Hematopoietic multipotent progenitor cell treated with erythropoietin and hydrocortisone succinate and interleukin-3 and kit ligand, for 4 days (in vitro differentiated cells): ENCODE data around the gene UBR3.
"Not testable (repeated sequence)": the region's sequence is repeated elsewhere in the genome, so short reads cannot be mapped to it uniquely, and the experiment has no call there.

Experiments used
- DNase-seq: peaks from one replicate; pipeline ENCODE4 v3.0.0-alpha.2; 2015

UBR3 gene

DNA sequence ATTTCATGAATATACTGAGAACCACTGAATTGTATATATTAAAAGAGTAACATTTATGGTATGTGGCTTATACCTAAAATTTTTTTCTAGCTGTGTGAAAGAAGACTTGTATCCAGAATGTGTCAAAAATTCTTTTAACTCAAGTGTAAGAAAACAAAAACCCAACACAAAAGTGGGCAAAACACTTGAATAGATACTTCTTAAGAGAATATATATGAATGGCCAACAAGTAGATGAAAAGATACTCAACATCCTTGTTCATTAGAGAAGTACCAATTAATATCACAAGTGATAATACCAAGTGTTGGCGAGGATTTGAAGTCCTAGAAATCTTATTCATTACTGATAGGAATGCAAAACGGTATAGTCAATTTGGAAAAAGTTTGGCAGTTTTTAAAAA lies 243.5 kb downstream of the UBR3 start:
- DNase-seq, result no peak

DNA sequence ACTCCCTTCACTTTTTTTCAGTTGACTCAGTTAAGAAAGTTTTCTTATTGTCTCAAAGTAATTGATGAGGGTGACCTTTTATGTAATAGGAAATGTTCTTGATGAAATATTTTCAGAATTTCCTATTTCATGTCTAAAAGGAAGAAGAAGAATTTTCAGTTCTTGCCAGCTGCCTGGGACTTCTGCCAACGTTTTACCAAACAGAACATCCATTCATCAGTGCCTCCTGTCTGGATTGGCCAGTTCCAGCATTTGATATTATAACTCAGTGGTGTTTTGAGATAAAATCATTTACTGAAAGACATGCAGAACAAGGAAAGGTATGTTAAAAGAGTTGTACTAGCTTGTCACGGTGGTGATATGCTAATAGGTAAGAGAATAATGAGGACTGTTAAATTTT lies 246.0 kb downstream of the UBR3 start:
- peak; percentile 28 for DNase-seq

DNA sequence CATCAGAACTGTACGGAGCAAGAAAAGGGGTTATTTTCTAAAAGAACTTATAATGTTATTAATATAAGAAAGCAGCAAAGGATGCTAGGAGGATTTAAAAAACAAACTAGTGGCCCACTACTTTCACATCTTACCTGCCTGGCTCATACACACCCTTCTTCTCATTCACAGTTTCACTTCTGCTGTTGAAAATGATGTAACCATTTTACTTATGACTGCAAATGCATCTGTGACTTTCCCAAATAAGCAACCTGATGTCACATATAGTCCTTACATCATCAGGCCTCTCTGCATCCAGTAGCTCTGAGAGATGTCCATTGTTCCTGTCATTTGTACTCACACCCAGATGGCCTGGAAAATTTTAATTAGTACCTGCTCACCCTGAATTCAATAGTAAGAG lies 248.9 kb downstream of the UBR3 start:
- DNase-seq, result no peak

DNA sequence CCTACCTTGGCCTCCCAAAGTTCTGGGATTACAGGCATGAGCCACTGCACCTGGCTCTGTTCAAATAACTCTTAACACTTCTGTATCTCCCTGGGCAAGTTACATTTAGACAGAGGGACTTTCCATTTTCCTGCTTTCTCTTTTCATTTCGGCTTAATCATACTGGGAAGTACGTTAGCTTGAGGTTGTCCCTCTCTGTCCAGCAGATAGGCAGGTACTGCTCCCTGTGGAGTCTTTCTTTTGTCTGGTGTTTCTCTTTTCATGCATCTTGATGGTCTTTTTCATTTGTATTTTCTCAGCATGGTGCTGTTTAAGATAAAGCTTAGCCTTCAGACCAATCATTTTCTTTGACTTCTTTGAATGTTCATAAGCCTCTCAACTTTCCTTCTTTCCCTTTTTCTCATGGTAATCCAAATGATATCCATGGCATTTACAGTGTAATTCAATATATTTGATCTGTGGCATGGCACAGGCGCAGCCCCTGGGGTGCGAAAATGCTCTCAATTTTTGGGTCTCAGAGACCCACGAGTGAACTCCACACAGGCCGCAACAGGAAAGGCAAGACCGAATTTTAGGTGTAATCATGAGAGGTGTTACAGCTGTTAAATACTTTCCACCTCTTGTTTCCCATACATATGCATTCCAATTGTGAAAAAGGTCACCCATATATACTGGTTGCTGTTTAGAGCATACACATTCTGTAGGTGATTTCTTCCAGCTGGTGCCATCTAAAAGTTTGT lies 250.7 kb downstream of the UBR3 start:
- no peak for DNase-seq

DNA sequence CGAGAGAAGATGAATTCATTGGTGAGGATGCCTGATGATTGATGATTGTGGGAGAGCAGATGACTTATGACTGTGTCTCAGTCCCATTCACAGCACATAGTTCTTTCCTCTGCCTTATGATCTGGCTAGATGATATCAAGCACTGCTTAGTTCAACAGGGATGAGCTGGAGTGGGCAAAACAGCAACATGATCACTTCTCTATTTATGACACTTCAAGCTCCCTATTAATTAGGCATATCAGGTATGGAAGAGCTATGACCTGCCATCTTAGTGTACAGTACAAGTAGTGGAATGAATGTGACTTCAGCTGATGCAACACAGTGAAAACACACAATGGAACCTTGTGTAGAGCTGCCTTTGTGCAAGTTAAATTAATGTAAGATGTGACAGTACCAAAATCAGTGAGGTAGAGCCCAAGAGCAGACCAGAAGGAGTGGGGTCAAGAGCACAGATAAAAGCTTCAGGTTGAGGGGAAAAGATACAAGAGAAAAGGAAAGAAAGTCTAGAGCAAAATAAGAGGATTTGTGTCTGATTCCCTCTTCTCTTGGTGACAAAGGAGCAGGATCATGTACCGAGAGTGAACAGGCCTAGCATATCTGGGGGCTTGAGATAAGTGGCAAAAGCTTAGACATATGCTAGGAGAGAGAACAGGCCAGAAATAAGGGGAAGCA lies 257.7 kb downstream of the UBR3 start:
- peak; percentile 61 for DNase-seq

DNA sequence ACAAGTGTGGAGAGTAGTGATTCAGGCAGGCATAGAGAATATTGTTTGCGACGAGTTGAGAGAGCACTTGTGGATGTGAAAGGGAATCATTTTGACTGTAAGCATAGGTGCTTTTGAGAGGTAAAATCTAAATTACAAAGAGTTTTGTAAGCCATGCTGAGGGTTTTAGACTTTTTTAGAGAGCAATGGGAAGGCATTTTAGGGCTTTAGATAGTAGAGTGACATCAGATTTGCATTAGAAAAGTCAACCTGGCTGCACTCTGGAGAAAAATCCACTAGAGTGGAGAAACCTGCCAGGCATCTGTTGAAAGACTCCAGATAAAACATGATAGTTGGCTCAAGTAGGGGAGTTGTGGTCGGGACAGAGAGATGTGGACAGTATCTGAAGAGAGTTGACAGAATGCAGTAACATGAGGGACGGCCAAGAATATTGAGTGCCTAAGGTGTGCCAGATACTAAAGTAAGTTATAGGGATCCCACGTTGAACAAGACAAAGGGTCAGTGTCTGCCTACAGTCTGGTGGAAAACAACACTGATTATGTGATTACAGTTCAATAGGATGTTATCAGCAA lies 258.9 kb downstream of the UBR3 start:
- DNase-seq, result no peak

DNA sequence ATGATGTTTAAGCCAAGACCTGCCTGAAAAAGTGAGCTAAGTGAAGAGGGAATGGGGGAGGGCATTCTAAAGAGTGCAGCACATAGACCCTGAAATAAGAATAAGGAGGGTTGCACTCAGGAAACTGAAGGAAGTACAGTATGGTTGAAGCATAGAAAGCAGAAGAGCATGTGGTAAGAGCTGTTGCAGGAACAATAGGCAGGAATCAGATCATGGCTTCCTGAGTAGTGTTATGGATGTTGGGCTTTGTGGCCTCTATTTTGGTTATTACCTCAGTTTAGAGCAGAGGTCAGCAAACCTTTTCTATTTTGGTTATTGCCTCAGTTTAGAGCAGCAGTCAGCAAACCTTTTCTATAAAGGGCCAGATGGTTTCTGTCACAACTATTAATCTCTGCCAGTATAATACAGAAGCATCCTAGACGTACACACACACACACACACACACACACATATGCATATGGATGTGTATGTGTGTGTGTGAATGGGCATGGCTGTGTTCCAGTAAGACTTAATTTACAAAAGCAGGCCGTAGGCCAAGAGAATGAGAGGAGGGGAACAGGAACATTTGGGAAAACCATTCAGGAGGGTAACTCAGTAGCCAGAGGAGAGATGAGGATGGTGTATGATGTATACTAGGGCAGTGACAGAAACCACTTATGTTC lies 259.6 kb downstream of the UBR3 start:
- no peak for DNase-seq

DNA sequence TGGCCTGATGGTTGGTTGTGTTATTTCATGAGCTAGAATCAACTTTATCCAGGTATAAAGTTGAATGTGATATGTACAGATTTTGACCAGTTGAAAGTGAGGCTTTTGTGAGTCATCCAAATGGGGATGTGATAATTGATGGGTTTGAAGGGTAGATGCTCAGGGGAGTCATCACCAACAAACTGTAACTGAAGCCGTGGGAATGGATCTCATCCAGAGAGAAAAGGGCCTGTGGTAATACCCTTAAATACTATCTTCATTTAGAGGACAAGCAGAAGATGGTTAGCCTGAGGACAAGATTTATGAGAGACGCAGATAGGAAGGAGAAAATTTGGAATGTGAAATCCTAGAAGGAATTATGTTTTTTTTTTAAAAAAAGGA lies 260.1 kb downstream of the UBR3 start:
- no peak for DNase-seq

DNA sequence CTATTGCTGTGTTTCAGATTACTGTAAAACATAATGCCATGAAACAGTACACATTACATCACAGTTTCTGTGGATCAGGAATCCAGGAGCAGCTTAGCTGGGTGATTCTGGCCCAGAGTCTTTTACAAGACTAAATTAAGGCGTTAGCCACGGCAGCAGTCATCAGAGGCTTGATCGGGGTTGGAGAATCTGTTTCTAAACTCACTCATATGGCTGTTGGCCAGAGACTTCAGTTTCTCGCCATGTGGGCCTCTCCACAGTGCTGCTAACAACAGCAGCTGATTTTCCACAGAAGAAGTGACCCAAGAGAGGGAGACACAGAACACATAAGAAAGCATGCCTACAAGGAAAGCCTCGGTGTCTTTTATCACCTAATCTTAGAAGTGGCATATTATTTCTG lies 261.5 kb downstream of the UBR3 start:
- DNase-seq, result no peak

DNA sequence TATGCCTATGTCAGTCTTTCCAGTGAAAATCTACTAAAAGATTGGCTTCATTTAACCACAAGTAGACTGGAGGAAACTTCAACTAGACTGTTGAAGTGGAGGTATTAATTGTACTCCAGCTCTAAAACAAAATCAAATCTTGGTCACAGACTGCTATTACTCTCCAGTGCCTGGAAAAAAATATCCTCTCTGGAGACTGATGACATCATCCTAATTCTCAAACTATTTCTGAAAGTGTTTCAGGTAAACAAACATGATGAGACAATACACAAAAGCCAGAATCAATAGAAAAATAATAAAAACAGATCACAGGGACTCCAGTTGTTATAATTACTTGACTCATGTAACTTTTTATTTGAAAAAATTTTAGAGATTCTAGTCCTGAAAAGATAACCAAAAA lies 263.0 kb downstream of the UBR3 start:
- DNase-seq, result no peak

DNA sequence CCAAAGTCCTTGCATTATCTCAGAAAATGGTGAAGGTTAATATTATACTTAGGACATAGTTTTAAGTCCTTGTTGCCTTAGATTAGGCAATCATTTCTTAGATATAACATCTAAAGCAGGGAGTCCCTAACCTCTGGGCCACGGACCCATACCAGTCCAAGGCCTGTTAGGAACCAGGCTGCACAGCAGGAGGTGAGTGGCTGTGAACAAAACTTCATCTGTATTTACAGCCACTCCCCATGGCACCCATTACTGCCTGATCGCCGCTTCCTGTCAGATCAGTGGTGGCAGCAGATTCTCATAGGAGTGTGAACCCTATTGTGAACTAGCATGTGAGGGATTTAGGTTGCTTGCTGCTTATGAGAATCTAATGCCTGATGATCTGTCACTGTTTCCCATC lies 264.2 kb downstream of the UBR3 start:
- no peak for DNase-seq

DNA sequence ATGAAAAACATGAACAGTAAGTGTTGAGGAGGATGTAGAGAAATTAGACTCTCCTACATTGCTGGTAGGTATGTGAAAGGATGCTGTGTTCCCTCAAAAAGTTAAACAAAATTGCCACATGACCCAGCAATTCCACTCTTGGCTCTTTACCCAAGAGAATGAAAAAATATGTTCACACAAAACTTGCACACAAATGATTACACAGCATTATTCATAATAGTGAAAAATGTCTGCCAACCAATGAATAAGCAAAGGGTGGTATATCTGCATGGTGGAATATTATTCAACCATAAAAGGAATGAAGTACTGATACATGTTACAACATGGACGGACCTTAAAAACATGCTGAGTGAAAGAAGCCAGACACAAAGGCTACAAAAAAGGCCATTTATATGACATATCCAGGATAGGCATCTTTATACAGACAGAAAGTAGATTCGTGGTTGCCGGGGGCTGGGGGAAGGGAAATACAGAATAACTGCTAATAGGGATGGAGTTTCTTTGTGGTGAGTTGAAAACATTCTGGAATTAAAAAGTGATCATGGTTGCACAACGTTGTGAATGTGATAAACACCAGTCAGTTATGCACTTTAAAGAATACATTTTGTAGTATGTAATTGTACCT lies 265.3 kb downstream of the UBR3 start:
- DNase-seq, result no peak

DNA sequence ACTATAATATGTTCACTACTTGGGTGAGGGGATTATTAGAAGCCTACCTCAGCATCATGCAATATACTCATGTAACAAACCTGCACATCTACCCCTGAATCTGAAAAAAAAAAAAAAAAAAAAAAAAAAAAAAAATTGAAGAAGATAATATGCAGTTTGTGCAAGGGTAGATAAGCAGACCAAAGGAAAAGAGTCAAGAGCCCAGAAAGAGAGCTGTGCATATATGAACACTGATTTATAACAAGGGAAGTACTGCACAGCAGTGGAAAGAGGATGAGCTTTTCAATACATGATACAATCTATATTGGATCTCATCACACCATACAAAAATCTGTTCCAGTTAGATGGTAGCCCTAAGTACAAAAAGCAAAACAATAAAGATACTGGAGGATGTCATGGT lies 268.1 kb downstream of the UBR3 start:
- no peak for DNase-seq

DNA sequence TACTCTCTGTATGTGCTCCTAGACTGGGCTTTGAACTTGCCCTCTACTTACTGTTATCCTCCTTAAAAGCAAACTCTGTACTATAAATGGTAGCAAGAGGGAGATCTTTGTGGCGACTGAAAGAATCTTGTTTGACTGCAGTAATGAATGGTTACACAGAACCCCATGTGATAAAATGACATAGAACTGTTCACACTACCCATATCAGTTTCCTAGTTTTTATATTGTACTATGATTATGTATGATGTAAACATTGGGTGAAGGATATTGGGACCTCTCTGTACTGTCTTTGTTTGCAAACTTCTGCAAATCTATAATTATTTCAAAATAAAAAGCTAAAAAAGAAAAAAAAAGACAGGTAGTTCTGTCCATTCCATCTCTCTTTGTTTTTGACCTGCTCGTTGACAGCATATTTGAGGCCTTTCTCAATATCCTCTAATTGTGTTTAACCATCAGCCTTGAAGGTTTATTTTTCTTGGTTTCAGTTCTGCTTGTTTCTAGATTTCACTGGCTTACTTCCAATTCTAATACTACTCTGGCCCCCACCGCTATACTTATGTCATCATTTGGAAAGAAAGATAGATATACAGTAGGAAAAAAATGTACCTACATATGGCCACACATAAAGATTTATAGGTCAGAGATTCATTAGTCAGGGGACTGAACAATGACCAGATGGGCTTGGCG lies 271.5 kb downstream of the UBR3 start:
- no peak for DNase-seq

DNA sequence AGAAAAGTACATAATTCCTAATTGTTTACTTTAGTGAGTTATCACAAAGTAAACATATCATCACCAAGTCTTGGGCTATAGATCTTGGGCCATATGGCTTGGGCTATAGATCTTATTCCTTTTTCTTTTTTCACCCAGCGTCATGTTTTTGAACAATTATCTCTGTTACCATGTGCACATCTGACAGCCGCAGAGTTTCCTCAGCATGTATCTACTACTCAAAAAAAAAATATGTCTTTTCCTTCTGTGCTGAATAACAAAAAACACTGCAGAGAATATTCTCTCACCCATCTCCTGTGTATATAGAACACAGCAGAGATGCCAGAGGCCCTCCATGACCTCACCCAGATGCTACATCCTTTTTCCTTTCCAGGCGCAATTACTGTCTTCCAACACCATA lies 274.5 kb downstream of the UBR3 start:
- peak; percentile 38 for DNase-seq

DNA sequence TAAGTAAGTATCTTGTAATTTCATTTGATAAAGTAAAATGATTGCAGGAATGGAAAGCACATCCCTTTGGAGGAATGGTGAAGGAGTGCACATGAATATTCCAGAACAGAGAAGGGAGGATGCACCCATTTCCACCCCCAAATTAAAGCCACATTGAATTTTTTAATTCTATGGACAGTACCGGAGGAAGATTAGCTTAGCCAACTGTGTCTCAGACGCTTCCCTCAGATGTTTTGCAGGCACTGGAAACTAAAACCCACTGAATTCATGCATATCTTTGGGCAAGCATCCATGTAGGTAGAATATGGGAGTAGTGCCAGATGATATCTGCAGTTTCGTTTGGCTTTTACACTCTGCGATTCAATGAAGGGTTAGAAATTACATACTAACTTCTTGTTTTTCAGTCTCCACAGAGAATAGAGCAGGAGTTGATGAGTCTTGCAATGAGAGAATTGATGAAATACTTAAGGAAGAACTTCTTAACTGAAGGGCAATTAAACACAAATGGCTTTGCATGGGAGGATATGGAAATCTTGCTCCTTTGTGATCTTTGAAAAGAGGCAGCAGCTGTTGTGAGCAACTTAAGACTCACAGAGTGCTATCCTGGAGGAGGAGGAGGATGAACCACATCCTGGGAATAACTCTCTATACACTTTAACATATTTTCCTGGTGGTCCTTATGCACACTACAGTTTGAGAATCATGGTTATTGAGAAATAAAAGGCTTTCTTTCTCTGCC lies 279.0 kb downstream of the UBR3 start:
- DNase-seq, result no peak

DNA sequence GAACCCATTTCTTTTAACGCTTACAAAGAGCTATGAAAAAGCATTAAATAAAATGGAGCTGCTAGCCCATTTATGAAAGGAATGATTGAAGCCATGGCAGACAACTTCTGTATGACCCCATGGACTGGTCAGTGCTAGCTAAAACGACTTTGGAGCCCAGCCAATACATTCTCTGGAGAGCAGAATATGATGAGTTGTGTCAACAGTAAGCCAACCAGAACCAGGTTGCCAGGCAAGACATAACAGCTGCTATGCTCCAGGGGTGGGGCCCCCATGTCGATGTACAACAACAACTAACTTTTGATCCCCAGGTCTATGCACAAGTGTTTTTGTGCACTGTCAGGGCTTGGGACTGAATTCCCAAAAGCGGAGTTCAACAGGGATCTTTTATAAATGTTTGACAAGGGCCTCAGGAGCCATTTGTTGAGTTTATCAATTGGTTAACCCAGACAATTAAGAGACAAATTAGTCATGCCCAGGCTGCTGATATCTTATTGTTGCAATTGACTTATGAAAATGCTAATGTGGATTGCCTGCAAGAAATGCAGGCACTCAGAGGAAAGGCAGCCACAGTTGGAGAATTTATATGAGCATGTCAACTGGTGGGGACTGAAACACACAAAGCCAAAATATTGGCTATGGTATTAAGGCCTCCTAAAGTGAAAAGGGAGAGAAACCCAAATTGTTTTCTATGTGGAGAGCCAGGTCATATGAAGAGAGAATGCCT lies 286.1 kb downstream of the UBR3 start:
- DNase-seq, result no peak

DNA sequence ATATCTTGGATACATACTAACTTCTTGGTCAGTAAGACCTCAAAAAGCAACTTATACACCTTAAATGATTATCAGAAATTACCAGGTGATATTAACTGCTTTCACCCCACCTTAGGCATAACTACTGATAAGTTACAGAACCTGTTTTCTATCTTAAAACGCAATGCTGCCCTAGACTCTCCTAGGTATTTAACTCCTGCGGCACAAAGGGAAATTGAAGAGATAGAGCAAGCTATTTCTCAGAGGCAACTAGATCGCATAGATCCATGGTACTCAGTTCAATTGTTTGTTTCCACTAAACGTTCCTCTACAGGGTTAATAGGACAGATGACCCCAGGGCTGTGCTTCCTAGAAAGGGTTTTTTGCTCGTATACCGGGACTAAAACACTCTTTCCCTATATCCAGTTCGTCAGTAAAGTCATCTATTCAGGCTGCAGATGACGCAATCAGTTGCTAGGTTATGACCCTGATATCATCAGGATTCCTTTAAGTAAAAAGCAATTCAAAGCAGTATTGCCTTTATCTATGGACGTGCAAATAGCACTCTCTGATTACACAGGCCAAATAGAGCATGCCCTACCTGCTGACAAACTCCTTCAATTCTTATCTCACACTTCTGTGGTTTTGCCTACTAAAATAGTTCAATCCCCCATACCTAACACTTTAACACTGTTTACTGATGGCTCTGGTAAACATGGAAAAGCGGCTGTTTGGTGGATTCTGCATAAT lies 288.4 kb downstream of the UBR3 start:
- no peak for DNase-seq

DNA sequence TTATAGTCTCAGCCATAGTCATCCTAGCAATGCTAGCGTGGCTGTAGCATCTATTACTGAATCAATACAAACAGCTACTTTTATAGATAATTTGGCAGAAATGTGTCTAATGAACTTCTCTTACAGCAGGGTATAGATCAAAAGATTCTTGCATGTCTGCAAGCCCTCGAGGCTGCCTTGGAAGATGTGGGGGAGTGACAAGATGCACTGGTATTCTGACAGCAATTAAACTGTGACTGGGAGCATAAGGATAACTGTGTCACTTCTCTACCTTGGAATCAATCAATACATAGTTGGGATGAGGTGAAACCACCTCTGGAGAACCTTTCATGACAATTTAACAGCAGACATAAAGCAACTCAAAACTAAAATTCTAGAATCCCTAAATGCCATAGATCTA lies 291.4 kb downstream of the UBR3 start:
- DNase-seq, result no peak

DNA sequence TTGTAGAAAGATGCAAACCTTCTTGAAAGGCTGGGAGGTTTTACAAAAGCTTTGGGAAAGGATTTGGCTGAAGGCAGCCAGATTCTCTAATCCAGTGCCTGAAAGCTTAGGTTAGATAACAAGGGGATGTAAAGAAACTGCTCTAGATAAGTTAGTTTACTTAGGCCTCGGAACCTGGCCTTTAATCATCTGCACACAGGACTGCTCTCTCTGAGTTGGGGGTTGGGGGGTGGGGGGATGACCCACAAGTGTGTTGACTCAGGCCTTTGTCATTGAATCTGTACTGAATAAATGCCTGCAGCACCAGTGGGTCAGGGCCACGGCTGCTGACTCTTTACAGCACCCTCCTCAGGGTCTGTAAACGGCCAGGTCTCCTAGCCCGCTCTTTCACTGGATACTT lies 292.1 kb downstream of the UBR3 start:
- not testable (repeated sequence) for DNase-seq

DNA sequence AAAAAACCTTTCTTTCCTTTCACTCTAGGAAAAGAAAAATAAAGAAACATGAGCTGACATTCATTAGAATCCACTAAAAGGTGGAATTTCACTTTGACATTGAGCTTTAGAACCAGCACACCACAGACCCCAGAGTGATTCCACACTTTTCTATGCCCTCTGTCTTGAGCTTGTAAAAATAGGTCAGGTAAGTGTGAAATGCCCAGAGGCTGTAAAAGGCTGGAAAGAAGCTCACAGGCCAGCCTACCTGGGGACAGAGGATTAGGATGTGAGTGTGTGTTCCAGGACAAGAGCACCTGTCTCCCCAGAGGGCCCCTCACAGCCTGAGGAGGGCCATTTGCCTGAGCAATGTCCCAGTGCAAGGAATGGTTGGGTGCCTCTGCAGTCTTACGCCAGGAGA lies 294.4 kb downstream of the UBR3 start:
- no peak for DNase-seq
